Measurements from ENCODE around the gene SGIP1.
"Not testable (repeated sequence)": the region's sequence is repeated elsewhere in the genome, so short reads cannot be mapped to it uniquely, and the experiment has no call there.

Gene SGIP1

DNA sequence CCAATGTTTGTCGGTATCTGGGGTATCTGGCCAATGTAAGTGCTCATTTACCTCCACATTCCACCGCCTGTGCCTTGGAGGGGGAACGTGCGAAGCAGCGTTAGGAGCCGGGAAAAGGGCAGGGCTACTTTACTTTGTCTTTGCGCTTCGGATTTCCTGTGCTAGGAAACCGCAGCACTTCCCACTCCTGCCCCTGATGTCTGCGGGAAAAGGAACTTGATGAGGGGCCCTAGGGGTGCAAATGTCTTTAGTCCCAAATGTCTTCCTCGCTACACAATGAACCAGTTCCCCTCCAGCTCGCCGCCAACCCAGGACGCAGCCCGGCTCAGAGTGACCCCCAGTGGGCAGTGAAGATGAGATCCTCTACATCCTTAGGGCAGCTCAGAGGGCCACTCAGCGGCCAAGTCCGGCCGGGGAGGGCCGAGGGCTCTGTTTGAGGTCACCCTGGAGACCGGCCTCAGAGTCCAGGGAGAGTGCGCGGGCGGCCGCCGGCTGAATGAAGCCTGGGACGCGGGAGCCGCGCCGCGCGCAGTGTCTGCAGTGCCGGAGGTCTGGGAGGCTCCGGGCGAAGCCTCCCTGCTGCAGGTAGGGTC, 218.1 kb downstream of the SGIP1 start, which contains the start of gene DYNLT5:
Gene DYNLT5, plus strand, starts transcription at position 460 of the 593 bp plus-strand sequence. CDS start 2,200 bp downstream, outside the sequence.
- DNase-seq (ENCODE audit: extremely low spot score, insufficient read length, low read depth) (no peak), FAIRE-seq (no peak)

DNA sequence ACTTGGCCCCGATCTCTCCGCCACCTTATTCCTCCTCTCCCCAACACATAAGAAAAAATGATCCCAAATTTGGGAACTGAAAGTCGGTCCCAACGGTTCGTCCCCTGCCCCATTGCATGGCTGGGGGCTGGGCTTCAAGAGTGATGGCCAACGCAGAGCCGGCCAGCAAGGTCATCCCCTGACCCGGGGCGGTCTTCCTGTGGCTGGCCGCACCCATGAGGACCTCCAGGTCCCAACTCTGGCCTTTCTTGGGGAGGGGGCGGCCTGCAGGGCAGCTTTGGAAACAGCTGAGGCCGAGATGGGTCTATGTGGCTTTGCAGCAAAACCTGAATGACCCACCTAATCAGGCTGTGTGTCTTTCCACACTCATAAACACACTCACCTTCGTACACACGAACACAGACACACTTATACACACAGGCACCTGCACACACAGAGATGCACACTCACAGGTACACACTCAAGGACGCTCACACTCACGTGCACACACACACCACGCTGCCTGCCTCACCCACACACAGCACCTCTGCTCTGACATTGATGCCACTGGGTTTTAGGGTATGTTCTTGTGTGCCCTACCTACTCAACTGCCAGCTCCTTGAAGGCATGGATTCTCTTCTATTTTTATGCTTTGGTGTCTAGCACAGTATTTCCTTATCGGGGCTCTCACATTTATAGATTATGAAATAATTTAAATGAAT, 218.9 kb downstream of the SGIP1 start:
- no peak for DNase-seq (ENCODE audit: extremely low spot score, insufficient read length, low read depth)
- no peak for FAIRE-seq

GRCh38 chr1:66757722-66758240, 223.8 kb downstream of the SGIP1 start:
- DNase-seq (ENCODE audit: extremely low spot score, insufficient read length, low read depth): no peak
- FAIRE-seq: no peak

GRCh38 chr1:66758241-66758755, 224.3 kb downstream of the SGIP1 start:
- DNase-seq (ENCODE audit: extremely low spot score, insufficient read length, low read depth): no peak
- FAIRE-seq: peak; percentile 94

DNA sequence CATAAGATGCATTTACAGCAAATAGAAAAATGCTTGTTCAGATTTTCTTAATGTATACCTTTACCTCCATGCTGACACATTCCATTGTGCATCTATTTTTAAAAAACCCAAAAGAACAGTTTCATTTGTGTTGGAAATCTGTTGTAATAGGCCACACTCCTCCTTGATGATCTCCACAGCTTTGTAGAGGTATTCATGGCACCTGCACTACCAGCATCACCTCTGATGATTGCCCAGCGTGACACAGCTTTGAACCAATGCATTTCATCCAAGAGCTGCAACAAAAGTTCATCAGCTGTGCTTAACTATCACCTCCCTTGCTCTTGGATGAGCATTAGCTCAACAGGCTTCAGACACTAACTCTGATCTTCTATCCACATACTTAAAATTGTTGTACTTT, 226.6 kb downstream of the SGIP1 start:
- FAIRE-seq (no peak), DNase-seq (ENCODE audit: extremely low spot score, insufficient read length, low read depth) (no peak)

- FAIRE-seq: no peak
Observed at GRCh38 chr1:66761221-66761620, 227.3 kb downstream of the SGIP1 start.

GRCh38 chr1:66764994-66765578, 231.1 kb downstream of the SGIP1 start:
- peak; percentile 85 for FAIRE-seq
- DNase-seq (ENCODE audit: extremely low spot score, insufficient read length, low read depth): peak; percentile 23

More at GRCh38 chr1:66761221-66761620, 227.3 kb downstream of the SGIP1 start:
- DNase-seq (ENCODE audit: extremely low spot score, insufficient read length, low read depth): no peak

DNA sequence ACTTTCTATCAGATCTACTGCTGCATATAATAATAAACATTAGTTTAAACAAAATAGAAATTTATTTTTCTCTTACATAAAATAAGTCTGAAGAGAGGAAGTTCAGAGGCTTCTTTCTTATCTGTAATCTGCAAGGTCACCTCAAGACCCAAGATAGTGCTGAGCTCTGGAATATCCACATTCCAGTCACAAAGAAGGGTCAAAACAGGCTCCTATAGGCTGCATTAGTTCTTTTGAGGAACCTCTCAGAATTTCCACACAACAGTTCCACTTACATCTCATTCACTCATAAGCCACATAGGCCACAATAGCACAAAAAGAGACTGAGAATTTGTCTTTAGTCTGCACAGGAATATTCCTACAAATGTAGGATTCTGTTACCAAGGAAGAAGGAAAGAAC, 233.7 kb downstream of the SGIP1 start:
- DNase-seq (ENCODE audit: extremely low spot score, insufficient read length, low read depth) (no peak), FAIRE-seq (no peak)

- FAIRE-seq (no peak), DNase-seq (ENCODE audit: extremely low spot score, insufficient read length, low read depth) (no peak)
Observed at GRCh38 chr1:66768965-66769364, 235.0 kb downstream of the SGIP1 start.

DNA sequence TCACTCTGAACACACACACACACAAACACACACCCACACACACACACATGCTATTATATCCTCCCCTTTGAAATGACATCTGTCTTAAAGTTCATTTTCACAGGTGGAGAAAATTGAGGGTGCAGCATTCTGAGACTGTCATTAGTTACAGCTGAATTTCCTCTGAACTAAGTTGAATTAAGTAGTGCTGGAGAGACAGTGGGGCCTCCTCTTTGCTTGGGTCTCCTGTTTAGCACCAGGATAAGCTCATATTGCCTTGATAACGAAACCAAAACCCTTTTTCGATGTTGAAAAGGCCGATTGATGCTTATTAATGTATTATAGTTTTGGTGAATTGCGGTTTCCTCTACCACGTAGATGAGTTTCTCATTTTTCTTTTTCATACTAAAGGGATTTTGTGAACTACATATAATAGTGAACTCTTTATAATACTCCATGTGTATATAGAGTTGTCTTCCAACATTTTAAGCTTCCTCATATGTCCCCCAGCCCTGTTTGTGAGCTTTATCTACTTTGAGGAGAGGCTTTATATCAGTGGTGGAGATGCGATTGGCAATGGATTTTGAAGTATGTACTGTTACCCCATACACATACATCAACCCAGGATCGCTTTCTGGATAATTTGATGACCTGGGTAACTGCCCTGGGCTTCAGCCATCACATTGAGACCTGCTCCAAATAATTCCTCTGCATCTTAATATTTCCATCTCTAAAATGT, 235.7 kb downstream of the SGIP1 start:
- FAIRE-seq: peak; percentile 21
- no peak for DNase-seq (ENCODE audit: extremely low spot score, insufficient read length, low read depth)

DNA sequence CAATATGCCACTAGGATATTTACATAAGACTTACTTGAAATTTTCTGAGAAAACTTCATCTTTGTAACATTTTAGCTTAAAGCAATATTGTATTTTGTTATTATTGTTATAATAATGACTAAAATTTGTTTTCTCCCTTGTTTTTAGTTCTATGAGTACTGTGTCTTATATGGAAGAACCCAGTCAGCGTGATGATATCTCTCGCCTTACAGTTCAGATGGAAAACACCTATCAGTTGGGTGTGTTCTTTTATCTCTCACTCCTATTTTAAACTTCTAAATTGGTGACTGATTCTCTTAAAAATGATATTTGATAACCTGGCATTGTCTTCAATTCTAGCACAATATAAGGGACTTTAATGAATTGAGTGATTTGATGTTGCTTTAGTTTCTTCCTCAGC, 236.3 kb downstream of the SGIP1 start:
- no peak for FAIRE-seq
- DNase-seq (ENCODE audit: extremely low spot score, insufficient read length, low read depth): no peak

GRCh38 chr1:66770694-66771093, 236.7 kb downstream of the SGIP1 start:
- FAIRE-seq: no peak
- DNase-seq (ENCODE audit: extremely low spot score, insufficient read length, low read depth): no peak

DNA sequence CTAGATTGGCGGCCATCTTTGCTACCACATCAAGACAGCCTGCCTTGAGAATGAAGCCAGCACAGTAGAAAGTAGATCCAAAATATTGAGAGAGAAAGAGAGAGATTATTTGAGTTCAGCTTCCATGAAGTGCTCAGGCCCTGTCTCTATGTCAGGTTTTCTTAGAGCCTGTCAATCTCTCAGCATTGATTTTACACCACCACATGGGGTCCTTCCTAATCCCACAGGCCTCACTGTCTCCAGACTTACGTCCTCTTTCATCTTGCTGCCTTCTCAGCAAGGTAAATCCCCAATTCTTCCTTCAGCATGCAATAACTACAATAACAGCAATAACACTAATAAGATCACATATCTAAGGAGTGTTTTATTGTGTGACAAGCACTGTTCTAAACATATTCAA, 239.3 kb downstream of the SGIP1 start:
- FAIRE-seq (no peak), DNase-seq (ENCODE audit: extremely low spot score, insufficient read length, low read depth) (no peak)

GRCh38 chr1:66774438-66774837, 240.5 kb downstream of the SGIP1 start:
- DNase-seq (ENCODE audit: extremely low spot score, insufficient read length, low read depth) (no peak), FAIRE-seq (no peak)

- FAIRE-seq: no peak
Observed at GRCh38 chr1:66775646-66776045, 241.7 kb downstream of the SGIP1 start.

GRCh38 chr1:66777831-66778230, 243.9 kb downstream of the SGIP1 start:
- DNase-seq (ENCODE audit: extremely low spot score, insufficient read length, low read depth): no peak
- no peak for FAIRE-seq

More at GRCh38 chr1:66775646-66776045, 241.7 kb downstream of the SGIP1 start:
- DNase-seq (ENCODE audit: extremely low spot score, insufficient read length, low read depth): no peak

DNA sequence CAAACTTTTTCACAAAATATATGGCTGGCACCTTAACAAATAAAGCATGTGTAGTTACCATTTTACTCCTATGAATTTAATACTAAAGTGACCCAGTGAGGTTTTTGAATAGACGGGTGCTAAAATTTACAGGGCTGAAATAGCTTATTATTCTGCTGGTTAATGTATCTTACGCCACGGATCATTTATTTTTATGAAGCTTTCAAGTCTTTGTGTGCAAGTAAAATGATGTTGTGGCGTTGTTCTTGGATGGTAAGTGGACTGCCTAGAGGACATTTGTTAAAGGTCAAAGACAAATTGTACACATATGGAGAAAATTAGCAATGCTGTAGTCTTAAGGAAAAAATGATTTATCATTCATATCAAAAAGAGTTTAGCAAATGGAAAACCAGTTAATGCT, 244.3 kb downstream of the SGIP1 start:
- no peak for FAIRE-seq

DNA sequence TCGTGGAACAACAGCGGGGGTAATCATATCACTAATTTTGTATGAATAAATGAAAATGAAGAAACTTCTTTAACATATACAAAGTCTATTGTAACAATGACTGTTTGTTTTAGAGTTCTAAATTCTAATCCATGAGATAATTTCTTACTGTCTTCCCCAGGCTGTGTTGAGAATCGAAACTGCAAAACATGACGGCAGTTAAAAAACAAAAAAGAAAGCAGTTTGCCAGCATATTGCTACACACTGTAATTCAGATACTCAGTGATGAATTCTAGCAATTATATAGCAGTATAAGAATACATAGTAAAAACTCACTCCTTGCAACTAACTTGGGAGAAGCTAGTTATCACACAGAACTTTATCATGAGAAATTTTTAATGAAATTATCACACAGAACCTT, 245.0 kb downstream of the SGIP1 start:
- peak; percentile 67 for FAIRE-seq
- no peak for DNase-seq (ENCODE audit: extremely low spot score, insufficient read length, low read depth)

More for the DNA sequence above, 244.3 kb downstream of the SGIP1 start:
- DNase-seq (ENCODE audit: extremely low spot score, insufficient read length, low read depth): no peak

GRCh38 chr1:66779475-66780078, 245.6 kb downstream of the SGIP1 start:
- FAIRE-seq: no peak
- DNase-seq (ENCODE audit: extremely low spot score, insufficient read length, low read depth): no peak

GRCh38 chr1:66785800-66786199, 251.8 kb downstream of the SGIP1 start:
- FAIRE-seq; DNase-seq (ENCODE audit: extremely low spot score, insufficient read length, low read depth): not testable (repeated sequence)

Data from GM18507 (cell line).